Natural killer cell (primary cell): ENCODE data around the gene PEPD. TPM values are rescaled to one million over a fixed set of nuclear protein-coding genes. Genes with fewer than 3 reads are reported as not detected.

ENCODE experiments used
- ATAC-seq, 3 donors: fragments of 150-1000 bp in 2 of 3; fragments of 200-7000 bp in 1 of 3; cut with Tn5 transposase; 1 replicate in 1 of 3; 2 replicates in 2 of 3; pipeline ENCODE4 v1.10.0; 2021; ENCODE audit warnings: mild to moderate bottlenecking in 2 of 3, moderate library complexity in 2 of 3
- DNase-seq, 2 donors: peaks; one replicate each; pipeline versions ENCODE4 v3.0.0 to v3.0.0-alpha.2; 2013 to 2021; ENCODE audit warnings: mixed read lengths in 1 of 2
- H3K27ac ChIP-seq: one replicate; pipeline ENCODE4 v1.5.1; 2013; ENCODE audit warnings: mild to moderate bottlenecking, low read length
- H3K27me3 ChIP-seq: one replicate; pipeline ENCODE4 v1.6.1; 2013; ENCODE audit warnings: low read length; ENCODE audit not compliant: control insufficient read depth, insufficient read depth
- H3K36me3 ChIP-seq: one replicate; pipeline ENCODE4 v1.6.1; 2013; ENCODE audit warnings: low read length; ENCODE audit not compliant: control insufficient read depth, insufficient read depth
- H3K4me1 ChIP-seq: one replicate; pipeline ENCODE4 v1.6.1; 2013; ENCODE audit warnings: low read length; ENCODE audit not compliant: control insufficient read depth, insufficient read depth
- H3K4me3 ChIP-seq: one replicate; pipeline ENCODE4 v1.5.1; 2013; ENCODE audit warnings: low read length
- H3K9me3 ChIP-seq: one replicate; pipeline ENCODE4 v1.6.1; 2013; ENCODE audit warnings: low read length; ENCODE audit not compliant: control insufficient read depth, insufficient read depth
- H3K27ac Mint-ChIP-seq, 2 donors: one replicate each; pipeline ENCODE4 v1.8.0; 2022; ENCODE audit warnings: mild to moderate bottlenecking in 2 of 2, mixed read lengths in 2 of 2, moderate library complexity in 1 of 2
- H3K27me3 Mint-ChIP-seq, 2 donors: one replicate each; pipeline ENCODE4 v1.8.0; 2022; ENCODE audit warnings: low read depth in 2 of 2, mixed read lengths in 2 of 2
- H3K36me3 Mint-ChIP-seq: one replicate; pipeline ENCODE4 v1.8.0; 2022; ENCODE audit warnings: mixed read lengths
- H3K4me1 Mint-ChIP-seq, 2 donors: one replicate each; pipeline ENCODE4 v1.8.0; 2022; ENCODE audit warnings: mixed read lengths in 2 of 2
- H3K4me3 Mint-ChIP-seq: one replicate; pipeline ENCODE4 v1.8.0; 2022; ENCODE audit warnings: mild to moderate bottlenecking, moderate library complexity, mixed read lengths
- H3K9me3 Mint-ChIP-seq, 2 donors: one replicate each; pipeline ENCODE4 v1.8.0; 2022; ENCODE audit warnings: mixed read lengths in 2 of 2
- CTCF ChIP-seq: fragments of 200-600 bp; IDR thresholded peaks from one replicate; pipeline ENCODE4 v1.8.0; 2022; ENCODE audit warnings: antibody characterized with exemption
- WGBS: methylation state at CpG from one replicate; pipeline ENCODE4 v1.1.7; 2013; ENCODE audit warnings: missing lambda C conversion rate; ENCODE audit not compliant: insufficient coverage; 5-methylcytosine and 5-hydroxymethylcytosine counted together
- intact Hi-C: fragments of 100-400 bp; cut with micrococcal nuclease; formaldehyde crosslinking; loops from one replicate; pipeline ENCODE4 v1.14.2; 2022
- total RNA-seq, 4 donors: library from RNA; stranded (reverse); fragments of 120-200 nt in 1 of 4; gene quantifications; one replicate each; pipeline versions ENCODE4 v1.2.3 to v1.2.4, GENCODE V29; 2013 to 2022

PEPD gene
- total RNA-seq, 3 donors from 2014 or later (not counting 1 experiment from before 2014, with no cell fraction given): 33.9 to 42.2 (median 40.9) TPM

GRCh38 chr19:33405553-33406461 lies 115.8 kb downstream of the PEPD start:
- no peak for TF ChIP-seq CTCF

GRCh38 chr19:33405254-33405552 lies 116.4 kb downstream of the PEPD start:
- ATAC-seq: no peak

More at GRCh38 chr19:33405553-33406461, 115.8 kb downstream of the PEPD start:
- Mint-ChIP-seq H3K9me3 (no peaks in the 10 kb centered on the region), H3K27me3 (no peaks in the 10 kb centered on the region), H3K36me3 (no peaks in the 10 kb centered on the region), H3K4me1 (no peaks in the 10 kb centered on the region), H3K4me3 (no peak overlapping the region), H3K27ac (no peak overlapping the region)
- Histone ChIP-seq H3K9me3 (no peaks in the 10 kb centered on the region), H3K27ac (no peak overlapping the region), H3K4me3 (no peak overlapping the region), H3K27me3 (no peaks in the 10 kb centered on the region), H3K36me3 (no peaks in the 10 kb centered on the region), H3K4me1 (peaks cover 7% of the 10 kb centered on the region)
- intact Hi-C loops: no loop called here
- ATAC-seq (no peak), DNase-seq (no peak)
- 90% methylated on average over 34 of the region's 34 CpGs for WGBS

GRCh38 chr19:33404506-33405253 lies 116.9 kb downstream of the PEPD start:
- intact Hi-C loops: no loop called here
- H3K27ac Mint-ChIP-seq: no peak overlapping the region
- no peaks in the 10 kb centered on the region for H3K36me3 Mint-ChIP-seq
- no peak overlapping the region for H3K4me3 Mint-ChIP-seq
- DNase-seq: no peak
- no peaks in the 10 kb centered on the region for H3K4me1 Mint-ChIP-seq
- Histone ChIP-seq H3K36me3 (no peaks in the 10 kb centered on the region), H3K27me3 (no peaks in the 10 kb centered on the region), H3K4me1 (peaks cover 7% of the 10 kb centered on the region), H3K9me3 (no peaks in the 10 kb centered on the region), H3K27ac (no peak overlapping the region), H3K4me3 (no peak overlapping the region)
- H3K9me3 Mint-ChIP-seq: no peaks in the 10 kb centered on the region
- TF ChIP-seq CTCF: no peak
- no peak for ATAC-seq
- WGBS: 88% methylated on average over 18 of the region's 18 CpGs
- H3K27me3 Mint-ChIP-seq: no peaks in the 10 kb centered on the region

More at GRCh38 chr19:33405254-33405552, 116.4 kb downstream of the PEPD start:
- no peak overlapping the region for H3K4me3 ChIP-seq
- H3K36me3 ChIP-seq: no peaks in the 10 kb centered on the region
- no peak for TF ChIP-seq CTCF
- H3K27me3 ChIP-seq: no peaks in the 10 kb centered on the region
- intact Hi-C loops: no loop called here
- H3K9me3 ChIP-seq: no peaks in the 10 kb centered on the region
- peaks cover 7% of the 10 kb centered on the region for H3K4me1 ChIP-seq
- Mint-ChIP-seq H3K36me3 (no peaks in the 10 kb centered on the region), H3K4me1 (no peaks in the 10 kb centered on the region), H3K9me3 (no peaks in the 10 kb centered on the region), H3K27me3 (no peaks in the 10 kb centered on the region), H3K4me3 (no peak overlapping the region), H3K27ac (no peak overlapping the region)
- no peak for DNase-seq
- WGBS: 90% methylated on average over 8 of the region's 8 CpGs
- no peak overlapping the region for H3K27ac ChIP-seq
